Choroid plexus epithelial cell (primary cell): ENCODE measurements around the gene ZNF579.

Experiments used
- DNase-seq: peaks from one replicate; pipeline ENCODE4 v3.0.0-alpha.2; 2010; ENCODE audit warnings: low read depth
- H3K4me3 ChIP-seq: 2 replicates; pipeline ENCODE4 v1.5.1; 2011; ENCODE audit warnings: low read depth, mild to moderate bottlenecking, control low read depth, low read length, moderate library complexity
- CTCF ChIP-seq: conservative IDR thresholded peaks from 2 replicates; pipeline ENCODE4 v1.5.1; 2011; ENCODE audit warnings: low read depth, mild to moderate bottlenecking, control low read depth, inconsistent platforms, low read length, moderate library complexity

ZNF579 gene

GRCh38 chr19:55617426-55617825, 36.8 kb upstream of the ZNF579 start:
- DNase-seq, result no peak
- H3K4me3 ChIP-seq, result no peak overlapping the region
- TF ChIP-seq CTCF, result no peak

GRCh38 chr19:55616395-55616875, 35.8 kb upstream of the ZNF579 start:
- no peak for DNase-seq
- no peak for TF ChIP-seq CTCF
- H3K4me3 ChIP-seq, result no peak overlapping the region

- no peak overlapping the region for H3K4me3 ChIP-seq
- no peak for DNase-seq
- TF ChIP-seq CTCF, result no peak
These were observed 35.1 kb upstream of the ZNF579 start for GRCh38 chr19:55615543-55616394.

GRCh38 chr19:55614711-55615542, 34.3 kb upstream of the ZNF579 start:
- no peak for TF ChIP-seq CTCF
- DNase-seq, result no peak
- H3K4me3 ChIP-seq, result no peak overlapping the region

GRCh38 chr19:55613930-55614710, 33.5 kb upstream of the ZNF579 start:
- no peak for TF ChIP-seq CTCF
- no peak for DNase-seq
- no peak overlapping the region for H3K4me3 ChIP-seq

GRCh38 chr19:55613396-55613795, 32.7 kb upstream of the ZNF579 start:
- no peak for TF ChIP-seq CTCF
- DNase-seq, result no peak
- no peak overlapping the region for H3K4me3 ChIP-seq
